NK-92 (cell line): ENCODE data around the gene OR3A1.
"Not testable (repeated sequence)": the region's sequence is repeated elsewhere in the genome, so short reads cannot be mapped to it uniquely, and the experiment has no call there.

Experiments
- DNase-seq: peaks from one replicate; lab custom pipeline; 2025; ENCODE audit not compliant: unreplicated experiment; lab: John Stamatoyannopoulos, UW

OR3A1 gene

GRCh38 chr17:3298260-3298659 is at the start of gene OR3A1:
TSS of gene OR3A1 (minus strand) at chr17:3298360. CDS start at chr17:3292582, 5,778 bp downstream.
- DNase-seq, result no peak

- not testable (repeated sequence) for DNase-seq
Measured at GRCh38 chr17:3342782-3343181, 44.6 kb upstream of the OR3A1 start.

GRCh38 chr17:3335876-3336275 is 37.7 kb upstream of the OR3A1 start:
- DNase-seq, result no peak

- DNase-seq, result no peak
Measured at GRCh38 chr17:3318336-3318735, 20.2 kb upstream of the OR3A1 start.

GRCh38 chr17:3316836-3317235 is 18.7 kb upstream of the OR3A1 start:
- no peak for DNase-seq

GRCh38 chr17:3308603-3309002 is 10.4 kb upstream of the OR3A1 start:
- DNase-seq, result no peak

GRCh38 chr17:3295632-3296031 is 2.5 kb downstream of the OR3A1 start:
- no peak for DNase-seq

GRCh38 chr17:3293548-3293947 is 4.6 kb downstream of the OR3A1 start:
- DNase-seq, result not testable (repeated sequence)

- no peak for DNase-seq
Measured at GRCh38 chr17:3282901-3283300, 15.3 kb downstream of the OR3A1 start.

- no peak for DNase-seq
Measured at GRCh38 chr17:3276126-3276525, 22.0 kb downstream of the OR3A1 start.

- no peak for DNase-seq
Measured at GRCh38 chr17:3271072-3271848, 26.9 kb downstream of the OR3A1 start.

- DNase-seq, result no peak
Measured at GRCh38 chr17:3260600-3260999, 37.6 kb downstream of the OR3A1 start.

- no peak for DNase-seq
Measured at GRCh38 chr17:3260163-3260562, 38.0 kb downstream of the OR3A1 start.

GRCh38 chr17:3256575-3256974 is 41.6 kb downstream of the OR3A1 start:
- no peak for DNase-seq

- DNase-seq, result not testable (repeated sequence)
Measured at GRCh38 chr17:3249013-3249412, 49.1 kb downstream of the OR3A1 start.

GRCh38 chr17:3244841-3245240 is 53.3 kb downstream of the OR3A1 start:
- DNase-seq, result not testable (repeated sequence)

GRCh38 chr17:3241044-3241443 is 57.1 kb downstream of the OR3A1 start:
- not testable (repeated sequence) for DNase-seq
